HG03280 (cell line): Measurements from ENCODE around the gene EBF4.
"Not testable (repeated sequence)": the region's sequence is repeated elsewhere in the genome, so short reads cannot be mapped to it uniquely, and the experiment has no call there.

Experiments
- ATAC-seq: cut with Tn5 transposase; IDR thresholded peaks from one replicate; pipeline ENCODE4 v1.9.1; 2021; ENCODE audit warnings: mild to moderate bottlenecking, moderate library complexity; ENCODE audit not compliant: unreplicated experiment

EBF4 gene

DNA sequence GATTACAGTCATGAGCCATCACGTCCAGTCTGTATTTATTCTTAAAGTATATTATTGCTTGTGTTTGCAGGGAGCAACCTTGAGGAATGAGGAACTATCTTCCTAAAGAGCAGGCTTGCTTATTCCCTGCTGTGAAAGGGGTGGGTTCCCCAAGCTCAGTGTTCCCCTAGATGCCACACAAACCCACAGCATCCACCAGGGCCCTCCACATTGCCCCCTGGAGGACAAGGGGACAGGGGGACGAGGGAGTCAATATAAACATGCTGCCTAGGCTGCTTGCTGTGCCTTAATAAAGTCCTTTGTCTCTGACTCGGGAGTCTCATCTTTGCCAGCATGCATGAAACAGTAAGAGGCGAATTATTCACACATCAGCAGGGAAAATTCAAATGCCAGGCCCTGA, 20.6 kb upstream of the EBF4 start:
- ATAC-seq = no peak

GRCh38 chr20:2672446-2672845, 20.1 kb upstream of the EBF4 start:
- ATAC-seq = no peak

- ATAC-seq = no peak
Observed at GRCh38 chr20:2673453-2673852, 19.1 kb upstream of the EBF4 start.

DNA sequence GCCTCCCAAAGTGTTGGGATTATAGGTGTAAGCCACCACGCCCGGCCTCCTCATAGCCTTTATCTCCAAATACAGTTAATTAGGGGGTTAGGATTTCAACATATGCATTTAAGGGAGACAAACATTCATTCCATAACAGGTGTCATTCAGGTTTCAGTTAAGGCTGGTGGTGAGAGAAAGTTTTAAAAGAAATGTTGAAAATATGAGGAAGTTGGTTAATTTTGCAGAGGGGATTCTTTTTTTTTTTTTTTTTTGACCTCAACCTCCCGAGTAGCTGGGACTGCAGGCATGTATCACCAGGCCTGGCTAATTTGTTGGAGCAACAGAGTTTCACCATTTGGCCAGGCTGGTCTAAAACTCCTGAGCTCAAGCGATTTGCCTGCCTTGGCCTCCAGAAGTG, 12.5 kb upstream of the EBF4 start:
- ATAC-seq = no peak

DNA sequence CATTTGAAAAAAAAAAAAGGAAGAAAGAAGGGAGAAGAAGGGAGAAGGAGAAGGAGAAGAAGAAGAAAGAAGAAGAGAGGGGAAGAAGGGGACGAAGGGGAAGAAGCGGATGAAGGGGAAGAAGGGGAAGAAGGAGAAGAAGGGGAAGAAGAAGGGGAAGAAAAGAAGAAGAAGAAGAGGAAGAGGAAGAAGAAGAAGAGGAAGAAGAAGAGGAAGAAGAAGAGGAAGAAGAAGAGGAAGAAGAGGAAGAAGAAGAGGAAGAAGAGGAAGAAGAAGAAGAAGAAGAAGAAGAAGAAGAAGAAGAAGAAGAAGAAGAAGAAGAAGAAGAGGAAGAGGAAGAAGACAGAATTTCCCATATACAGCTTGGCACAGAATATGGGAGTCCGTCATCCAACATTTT, 10.5 kb upstream of the EBF4 start:
- ATAC-seq = not testable (repeated sequence)

DNA sequence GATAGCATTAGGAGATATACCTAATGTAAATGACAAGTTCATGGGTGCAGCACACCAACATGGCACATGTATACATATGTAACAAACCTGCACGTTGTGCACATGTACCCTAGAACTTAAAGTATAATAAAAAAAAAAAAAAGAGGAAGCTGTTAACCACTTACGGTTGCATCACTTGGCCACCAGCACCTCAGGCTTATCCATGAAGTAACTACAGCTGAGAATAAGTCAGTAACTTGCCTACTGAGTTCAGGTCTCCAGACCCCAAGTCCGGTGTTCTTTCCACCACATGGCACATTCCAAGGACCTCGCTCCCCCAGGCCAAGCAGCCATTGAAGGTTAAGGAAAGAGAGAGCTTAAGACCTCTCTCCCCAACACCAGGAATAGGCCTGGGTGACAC, 7.8 kb upstream of the EBF4 start:
- ATAC-seq = not testable (repeated sequence)

DNA sequence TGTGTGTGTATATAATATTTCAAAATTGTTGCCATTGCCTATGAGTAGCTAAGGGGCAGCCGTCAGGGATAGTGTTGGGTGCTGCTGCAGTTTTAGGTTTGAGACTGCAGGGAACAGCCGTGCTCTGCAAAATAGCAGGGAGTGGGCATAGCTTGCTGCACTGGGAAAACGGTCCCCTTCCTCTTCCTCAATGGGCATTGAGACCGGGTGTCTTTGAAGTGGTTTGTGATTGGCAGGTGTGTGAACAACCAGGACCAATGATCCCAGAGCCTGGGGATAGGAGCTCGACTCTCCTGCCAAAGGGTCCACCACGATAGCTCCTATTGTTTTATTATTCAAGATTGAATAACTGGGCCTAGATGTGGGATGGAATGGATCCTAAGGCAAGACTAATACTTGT, 5.1 kb upstream of the EBF4 start:
- no peak for ATAC-seq

- ATAC-seq = no peak
Observed at GRCh38 chr20:2688041-2688591, 4.5 kb upstream of the EBF4 start.

GRCh38 chr20:2690213-2690612, 2.4 kb upstream of the EBF4 start:
- ATAC-seq = no peak

- ATAC-seq = no peak
Observed at GRCh38 chr20:2690718-2691117, 1.9 kb upstream of the EBF4 start.

DNA sequence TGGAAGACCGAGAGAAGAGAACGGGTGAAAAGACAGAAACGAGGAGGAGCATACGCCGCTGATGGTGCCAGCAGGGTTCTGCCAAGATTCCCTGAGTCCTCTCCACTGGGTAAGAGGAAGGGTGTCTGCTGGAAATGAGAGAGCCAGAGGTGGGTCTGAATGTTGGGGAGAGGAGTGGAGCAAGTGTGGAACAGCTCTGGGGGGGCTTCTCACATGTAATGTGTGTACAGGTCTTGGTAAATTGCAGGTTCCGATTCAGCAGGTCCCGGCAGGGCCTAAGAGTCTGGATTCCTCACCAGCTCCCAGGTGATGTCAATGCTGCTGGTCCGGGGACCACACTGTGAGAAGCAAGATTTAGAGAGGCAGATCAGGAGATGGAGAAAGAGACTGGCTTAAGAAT, 1.5 kb upstream of the EBF4 start:
- ATAC-seq = no peak

GRCh38 chr20:2691663-2692035, 931 bp upstream of the EBF4 start:
- no peak for ATAC-seq

- no peak for ATAC-seq
Observed at GRCh38 chr20:2692886-2693285, 306 bp downstream of the EBF4 start.

- ATAC-seq = no peak
Observed at GRCh38 chr20:2693286-2694007, 867 bp downstream of the EBF4 start.

- no peak for ATAC-seq
Observed at GRCh38 chr20:2694008-2694471, 1.5 kb downstream of the EBF4 start.

GRCh38 chr20:2694519-2694918, 1.9 kb downstream of the EBF4 start:
- no peak for ATAC-seq

DNA sequence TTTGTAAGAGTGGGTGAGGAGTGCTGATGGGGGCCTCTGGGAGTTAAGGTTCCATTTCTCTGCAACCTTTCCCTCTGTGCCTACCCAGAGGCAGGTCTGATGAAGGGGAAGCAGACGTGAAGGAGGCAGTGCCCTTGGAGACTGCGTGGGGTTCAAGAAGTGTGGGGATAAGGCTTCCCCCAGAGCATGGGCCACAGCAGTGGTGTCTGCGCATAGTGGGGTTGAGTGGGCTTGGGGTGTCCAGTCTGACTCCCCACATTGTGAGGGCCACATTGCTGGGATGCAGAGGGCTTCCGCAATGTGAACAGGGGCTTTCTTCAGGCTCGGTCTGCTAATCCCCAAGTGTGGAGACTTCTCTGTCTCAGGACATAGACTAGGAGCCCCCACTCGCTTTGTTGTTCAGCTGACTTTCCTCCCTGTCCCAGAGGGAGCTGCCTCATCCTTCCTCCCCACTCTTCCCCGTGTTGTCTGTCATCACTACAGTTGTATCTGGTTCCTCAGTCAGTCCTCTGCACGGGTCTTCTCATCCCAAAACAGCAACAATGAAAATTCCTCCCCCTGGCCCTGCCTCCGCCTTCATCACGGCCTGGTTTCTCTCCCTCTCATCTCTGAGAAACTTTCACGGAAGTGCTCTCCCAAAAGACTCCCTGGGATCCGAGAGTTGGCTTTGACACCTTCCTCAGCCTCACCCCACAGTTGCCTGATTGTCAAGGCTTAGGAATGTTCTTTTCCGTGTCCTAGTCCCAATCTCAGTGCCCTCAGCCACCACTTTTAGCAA, 2.8 kb downstream of the EBF4 start:
- ATAC-seq = no peak

- not testable (repeated sequence) for ATAC-seq
Observed at GRCh38 chr20:2695984-2696525, 3.5 kb downstream of the EBF4 start.

- ATAC-seq = no peak
Observed at GRCh38 chr20:2696646-2697045, 4.1 kb downstream of the EBF4 start.

DNA sequence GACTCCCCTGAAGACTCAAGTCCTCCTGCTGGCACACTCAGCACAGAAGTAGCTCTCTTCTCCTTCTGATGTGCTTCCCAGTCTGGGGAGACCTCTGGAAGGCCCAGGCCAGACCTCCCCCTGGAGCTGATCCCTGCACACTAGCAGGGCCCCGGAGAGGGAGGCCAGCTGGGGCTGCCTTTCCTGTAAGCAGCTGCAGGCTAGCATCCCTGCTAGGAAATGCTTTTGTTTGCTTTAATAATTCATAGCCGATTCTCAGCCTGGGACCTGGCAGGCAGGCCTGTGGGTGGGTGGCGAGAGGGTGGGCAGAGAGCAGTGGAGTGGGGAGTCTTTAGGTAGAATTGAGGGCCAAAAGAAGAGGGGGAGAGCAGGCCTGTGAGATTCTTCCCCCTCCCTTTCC, 5.2 kb downstream of the EBF4 start:
- no peak for ATAC-seq

DNA sequence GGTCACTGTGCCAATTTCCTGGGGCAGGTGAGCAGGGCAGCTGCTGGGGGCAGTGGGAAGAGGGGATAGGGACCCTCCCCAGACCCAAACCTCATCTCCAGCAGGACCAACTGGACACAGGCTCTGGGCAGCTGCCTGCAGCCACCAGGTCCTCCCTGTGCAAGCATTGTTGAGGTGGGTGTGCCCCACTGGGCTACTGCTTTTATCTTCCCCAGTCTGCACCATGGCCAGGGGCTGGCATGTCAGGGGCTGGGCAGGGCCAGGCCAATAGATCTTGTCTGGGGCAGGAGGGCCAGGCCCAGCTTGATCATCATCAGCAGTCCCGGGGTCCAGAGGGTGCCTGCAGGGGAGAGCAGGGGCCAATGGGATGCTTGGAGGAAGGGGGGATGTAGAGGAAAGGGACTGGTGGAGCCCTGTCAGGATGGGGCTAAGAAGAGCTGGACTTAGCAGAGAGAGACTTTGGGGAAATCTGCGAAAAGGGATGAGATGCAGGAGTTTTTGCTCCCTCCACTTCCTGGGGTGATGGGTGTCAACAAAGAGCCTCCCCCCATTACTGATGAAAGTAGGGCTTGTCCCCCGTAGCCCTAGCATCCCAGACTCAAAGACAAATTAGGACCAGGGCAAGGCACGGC, 5.7 kb downstream of the EBF4 start:
- no peak for ATAC-seq
